Hepatocyte (in vitro differentiated cells): ENCODE results near the gene NRG3.

ENCODE experiments used
- EZH2 ChIP-seq: fragments of 200-600 bp; sonication (generic); IDR thresholded peaks from 2 replicates; pipeline ENCODE4 v1.6.1; 2016; ENCODE audit warnings: antibody characterized with exemption, mild to moderate bottlenecking, borderline replicate concordance
- TF ChIP-seq, protein P1 (sequence below): fragments of 200-600 bp; sonication (generic); IDR thresholded peaks from 2 replicates; pipeline ENCODE4 v1.5.1; 2016; ENCODE audit warnings: antibody characterized with exemption, mild to moderate bottlenecking; ENCODE audit not compliant: poor library complexity

DNA sequence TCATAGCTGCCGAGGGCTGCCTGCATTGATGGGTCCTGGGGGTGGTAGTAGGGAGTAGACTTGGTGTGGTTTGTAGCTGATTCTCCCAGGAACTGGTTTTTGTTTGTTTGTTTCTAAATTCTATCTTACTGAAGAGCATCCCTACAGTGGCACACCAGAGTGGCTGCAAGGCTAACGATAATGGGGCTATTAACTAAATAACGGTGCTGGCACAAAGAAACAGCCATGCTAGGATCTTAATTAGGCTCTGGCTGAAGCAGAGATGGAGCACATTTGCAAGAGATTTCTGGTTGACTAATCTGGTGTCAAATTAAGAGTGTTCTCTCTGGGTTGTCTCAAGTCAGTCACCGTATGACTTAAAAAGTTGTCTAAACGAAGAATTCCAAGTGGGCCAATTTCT, 590.0 kb downstream of the NRG3 start:
- TF ChIP-seq, protein P1, sequence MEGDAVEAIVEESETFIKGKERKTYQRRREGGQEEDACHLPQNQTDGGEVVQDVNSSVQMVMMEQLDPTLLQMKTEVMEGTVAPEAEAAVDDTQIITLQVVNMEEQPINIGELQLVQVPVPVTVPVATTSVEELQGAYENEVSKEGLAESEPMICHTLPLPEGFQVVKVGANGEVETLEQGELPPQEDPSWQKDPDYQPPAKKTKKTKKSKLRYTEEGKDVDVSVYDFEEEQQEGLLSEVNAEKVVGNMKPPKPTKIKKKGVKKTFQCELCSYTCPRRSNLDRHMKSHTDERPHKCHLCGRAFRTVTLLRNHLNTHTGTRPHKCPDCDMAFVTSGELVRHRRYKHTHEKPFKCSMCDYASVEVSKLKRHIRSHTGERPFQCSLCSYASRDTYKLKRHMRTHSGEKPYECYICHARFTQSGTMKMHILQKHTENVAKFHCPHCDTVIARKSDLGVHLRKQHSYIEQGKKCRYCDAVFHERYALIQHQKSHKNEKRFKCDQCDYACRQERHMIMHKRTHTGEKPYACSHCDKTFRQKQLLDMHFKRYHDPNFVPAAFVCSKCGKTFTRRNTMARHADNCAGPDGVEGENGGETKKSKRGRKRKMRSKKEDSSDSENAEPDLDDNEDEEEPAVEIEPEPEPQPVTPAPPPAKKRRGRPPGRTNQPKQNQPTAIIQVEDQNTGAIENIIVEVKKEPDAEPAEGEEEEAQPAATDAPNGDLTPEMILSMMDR = no peak
- no peak for TF ChIP-seq EZH2
